Activated T-helper 1 cell treated with Interleukin-2 at 50 U/mL for 16 hours (primary cell): ENCODE data around the gene ANTKMT.
"Not testable (repeated sequence)": the region's sequence is repeated elsewhere in the genome, so short reads cannot be mapped to it uniquely, and the experiment has no call there.

ENCODE experiments used
- DNase-seq: peaks from one replicate; pipeline ENCODE4 v3.0.0-alpha.2; 2020; ENCODE audit warnings: low read depth

Gene ANTKMT

GRCh38 chr16:681746-682427 is 39.1 kb upstream of the ANTKMT start:
- DNase-seq, result no peak

GRCh38 chr16:682493-683395 is 38.2 kb upstream of the ANTKMT start:
- DNase-seq, result no peak

- no peak for DNase-seq
These were observed 37.4 kb upstream of the ANTKMT start for GRCh38 chr16:683396-684070.

GRCh38 chr16:684071-684794 is 36.7 kb upstream of the ANTKMT start, which contains the start of gene JMJD8:
Gene JMJD8, minus strand, starts transcription at chr16:684334. Its CDS starts 15 bp downstream, at chr16:684319.
- DNase-seq, result peak; percentile 96

GRCh38 chr16:684961-685696 is 35.8 kb upstream of the ANTKMT start:
- DNase-seq, result no peak

- DNase-seq, result no peak
These were observed 35.0 kb upstream of the ANTKMT start for GRCh38 chr16:685967-686366.

- DNase-seq, result no peak
These were observed 34.3 kb upstream of the ANTKMT start for GRCh38 chr16:686459-687260.

- no peak for DNase-seq
These were observed 33.4 kb upstream of the ANTKMT start for GRCh38 chr16:687499-687898.

- no peak for DNase-seq
These were observed 31.6 kb upstream of the ANTKMT start for GRCh38 chr16:689175-689897.

- DNase-seq, result not testable (repeated sequence)
These were observed 29.7 kb upstream of the ANTKMT start for GRCh38 chr16:691242-691641.

- DNase-seq, result no peak
These were observed 28.4 kb upstream of the ANTKMT start for GRCh38 chr16:692356-693108.

- no peak for DNase-seq
These were observed 27.6 kb upstream of the ANTKMT start for GRCh38 chr16:693364-693763.

GRCh38 chr16:693766-694165 is 27.2 kb upstream of the ANTKMT start:
- DNase-seq, result no peak

GRCh38 chr16:694187-694862 is 26.6 kb upstream of the ANTKMT start:
- DNase-seq, result no peak

GRCh38 chr16:694863-695354 is 26.0 kb upstream of the ANTKMT start:
- DNase-seq, result no peak

- DNase-seq, result peak; percentile 74
These were observed 25.4 kb upstream of the ANTKMT start for GRCh38 chr16:695355-696089.

- no peak for DNase-seq
These were observed 21.9 kb upstream of the ANTKMT start for GRCh38 chr16:698911-699671.
